ENCODE data around the gene C5.
"Not testable (repeated sequence)": the region's sequence is repeated elsewhere in the genome, so short reads cannot be mapped to it uniquely, and the experiment has no call there.

The C5 gene

GRCh38 chr9:120977321-120977720 is 72.8 kb downstream of the C5 start:
- no peak for DNase-seq

- no peak for DNase-seq
Measured at GRCh38 chr9:120974921-120975320, 75.2 kb downstream of the C5 start.

- no peak for DNase-seq
Measured at GRCh38 chr9:120974181-120974580, 75.9 kb downstream of the C5 start.

GRCh38 chr9:120971938-120972337 is 78.1 kb downstream of the C5 start:
- DNase-seq = no peak

- DNase-seq = not testable (repeated sequence)
Measured at GRCh38 chr9:120971471-120971870, 78.6 kb downstream of the C5 start.

GRCh38 chr9:120970244-120970643 is 79.8 kb downstream of the C5 start:
- no peak for DNase-seq

- no peak for DNase-seq
Measured at GRCh38 chr9:120966013-120966369, 84.1 kb downstream of the C5 start.

GRCh38 chr9:120965344-120966012 is 84.6 kb downstream of the C5 start:
- DNase-seq = no peak

GRCh38 chr9:120961936-120962335 is 88.1 kb downstream of the C5 start:
- no peak for DNase-seq

GRCh38 chr9:120960001-120960400 is 90.1 kb downstream of the C5 start:
- no peak for DNase-seq

- DNase-seq = no peak
Measured at GRCh38 chr9:120956862-120957261, 93.2 kb downstream of the C5 start.

- DNase-seq = no peak
Measured at GRCh38 chr9:120951960-120952618, 98.0 kb downstream of the C5 start.

GRCh38 chr9:120950421-120951388 is 99.4 kb downstream of the C5 start:
- no peak for DNase-seq

GRCh38 chr9:120949290-120949689 is 100.8 kb downstream of the C5 start:
- DNase-seq = no peak

GRCh38 chr9:120948824-120949223 is 101.3 kb downstream of the C5 start:
- DNase-seq = no peak

GRCh38 chr9:120947222-120947621 is 102.9 kb downstream of the C5 start:
- no peak for DNase-seq

- no peak for DNase-seq
Measured at GRCh38 chr9:120946259-120946658, 103.8 kb downstream of the C5 start.

- no peak for DNase-seq
Measured at GRCh38 chr9:120944948-120945347, 105.1 kb downstream of the C5 start.

GRCh38 chr9:120944434-120944843 is 105.6 kb downstream of the C5 start:
- no peak for DNase-seq

- no peak for DNase-seq
Measured at GRCh38 chr9:120942186-120943001, 107.7 kb downstream of the C5 start.

- no peak for DNase-seq
Measured at GRCh38 chr9:120941046-120941770, 108.9 kb downstream of the C5 start.

GRCh38 chr9:120940573-120940972 is 109.5 kb downstream of the C5 start:
- no peak for DNase-seq

Measured in CD4-positive, alpha-beta T cell treated with Interleukin-10 for 1 hour (primary cell).